ENCODE measurements around the gene PSMD5. TPM values are rescaled to one million over a fixed set of nuclear protein-coding genes. Genes with fewer than 3 reads are reported as not detected.

The PSMD5 gene
- total RNA-seq, 1 experiment from 2014 or later, result 20.4 TPM

GRCh38 chr9:120865809-120866208 is 23.1 kb upstream of the PSMD5 start:
- Histone ChIP-seq H3K36me3 (peaks cover 62% of the 10 kb centered on the region), H3K4me3 (no peak overlapping the region), H3K9me3 (no peaks in the 10 kb centered on the region)

GRCh38 chr9:120865176-120865575 is 22.5 kb upstream of the PSMD5 start:
- DNase-seq, result no peak
- no peaks in the 10 kb centered on the region for H3K27me3 ChIP-seq
- H3K36me3 ChIP-seq, result peaks cover 62% of the 10 kb centered on the region
- H3K9me3 ChIP-seq, result no peaks in the 10 kb centered on the region
- H3K4me3 ChIP-seq, result no peak overlapping the region

More at GRCh38 chr9:120865809-120866208, 23.1 kb upstream of the PSMD5 start:
- no peaks in the 10 kb centered on the region for H3K27me3 ChIP-seq
- DNase-seq, result no peak

GRCh38 chr9:120864719-120865118 is 22.0 kb upstream of the PSMD5 start:
- Histone ChIP-seq H3K36me3 (peaks cover 64% of the 10 kb centered on the region), H3K9me3 (no peaks in the 10 kb centered on the region), H3K27me3 (no peaks in the 10 kb centered on the region), H3K4me3 (no peak overlapping the region)
- no peak for DNase-seq

GRCh38 chr9:120863833-120864232 is 21.1 kb upstream of the PSMD5 start:
- Histone ChIP-seq H3K36me3 (peaks cover 62% of the 10 kb centered on the region), H3K27me3 (no peaks in the 10 kb centered on the region), H3K4me3 (no peak overlapping the region), H3K9me3 (no peaks in the 10 kb centered on the region)
- DNase-seq, result no peak

GRCh38 chr9:120862452-120862851 is 19.7 kb upstream of the PSMD5 start:
- no peak for DNase-seq
- Histone ChIP-seq H3K4me3 (no peak overlapping the region), H3K36me3 (peaks cover 68% of the 10 kb centered on the region), H3K27me3 (no peaks in the 10 kb centered on the region), H3K9me3 (no peaks in the 10 kb centered on the region)

GRCh38 chr9:120861935-120862334 is 19.2 kb upstream of the PSMD5 start:
- no peak overlapping the region for H3K4me3 ChIP-seq

GRCh38 chr9:120860083-120860482 is 17.4 kb upstream of the PSMD5 start:
- H3K9me3 ChIP-seq, result no peaks in the 10 kb centered on the region
- DNase-seq, result no peak
- no peak overlapping the region for H3K4me3 ChIP-seq
- H3K27me3 ChIP-seq, result no peaks in the 10 kb centered on the region
- peaks cover 52% of the 10 kb centered on the region for H3K36me3 ChIP-seq

More at GRCh38 chr9:120861935-120862334, 19.2 kb upstream of the PSMD5 start:
- no peak for DNase-seq
- Histone ChIP-seq H3K9me3 (no peaks in the 10 kb centered on the region), H3K36me3 (peaks cover 63% of the 10 kb centered on the region), H3K27me3 (no peaks in the 10 kb centered on the region)

GRCh38 chr9:120859361-120859760 is 16.6 kb upstream of the PSMD5 start:
- Histone ChIP-seq H3K9me3 (no peaks in the 10 kb centered on the region), H3K4me3 (no peak overlapping the region), H3K36me3 (peaks cover 54% of the 10 kb centered on the region), H3K27me3 (no peaks in the 10 kb centered on the region)
- no peak for DNase-seq

- DNase-seq, result no peak
- no peaks in the 10 kb centered on the region for H3K27me3 ChIP-seq
- H3K36me3 ChIP-seq, result peaks cover 58% of the 10 kb centered on the region
- H3K4me3 ChIP-seq, result no peak overlapping the region
- no peaks in the 10 kb centered on the region for H3K9me3 ChIP-seq
These were observed 15.2 kb upstream of the PSMD5 start for GRCh38 chr9:120857902-120858301.

GRCh38 chr9:120857481-120857880 is 14.8 kb upstream of the PSMD5 start:
- peaks cover 57% of the 10 kb centered on the region for H3K36me3 ChIP-seq
- no peaks in the 10 kb centered on the region for H3K27me3 ChIP-seq
- no peak overlapping the region for H3K4me3 ChIP-seq
- no peaks in the 10 kb centered on the region for H3K9me3 ChIP-seq
- no peak for DNase-seq

- H3K9me3 ChIP-seq, result no peaks in the 10 kb centered on the region
- no peaks in the 10 kb centered on the region for H3K27me3 ChIP-seq
- H3K36me3 ChIP-seq, result peaks cover 49% of the 10 kb centered on the region
- DNase-seq, result no peak
- no peak overlapping the region for H3K4me3 ChIP-seq
These were observed 14.0 kb upstream of the PSMD5 start for GRCh38 chr9:120856700-120857099.

- Histone ChIP-seq H3K9me3 (no peaks in the 10 kb centered on the region), H3K27me3 (no peaks in the 10 kb centered on the region), H3K36me3 (peaks cover 44% of the 10 kb centered on the region), H3K4me3 (no peak overlapping the region)
- DNase-seq, result no peak
These were observed 13.3 kb upstream of the PSMD5 start for GRCh38 chr9:120855827-120856670.

GRCh38 chr9:120854596-120855327 is 12.0 kb upstream of the PSMD5 start:
- Histone ChIP-seq H3K36me3 (peaks cover 31% of the 10 kb centered on the region), H3K9me3 (no peaks in the 10 kb centered on the region), H3K4me3 (no peak overlapping the region), H3K27me3 (no peaks in the 10 kb centered on the region)
- no peak for DNase-seq

GRCh38 chr9:120853198-120853597 is 10.5 kb upstream of the PSMD5 start:
- no peak for DNase-seq
- Histone ChIP-seq H3K36me3 (peaks cover 19% of the 10 kb centered on the region), H3K4me3 (no peak overlapping the region), H3K9me3 (no peaks in the 10 kb centered on the region), H3K27me3 (no peaks in the 10 kb centered on the region)

GRCh38 chr9:120852240-120853010 is 9.7 kb upstream of the PSMD5 start:
- no peaks in the 10 kb centered on the region for H3K9me3 ChIP-seq
- H3K4me3 ChIP-seq, result no peak overlapping the region
- H3K36me3 ChIP-seq, result peaks cover 12% of the 10 kb centered on the region
- H3K27me3 ChIP-seq, result no peaks in the 10 kb centered on the region
- no peak for DNase-seq

GRCh38 chr9:120851449-120851848 is 8.7 kb upstream of the PSMD5 start:
- Histone ChIP-seq H3K36me3 (peaks cover 9% of the 10 kb centered on the region; the same call in 1 of the 2 replicates), H3K27me3 (no peaks in the 10 kb centered on the region), H3K4me3 (no peak overlapping the region), H3K9me3 (no peaks in the 10 kb centered on the region)
- DNase-seq, result no peak

- no peak for DNase-seq
- Histone ChIP-seq H3K9me3 (no peaks in the 10 kb centered on the region), H3K27me3 (no peaks in the 10 kb centered on the region), H3K36me3 (peaks cover 7% of the 10 kb centered on the region; the same call in 1 of the 2 replicates), H3K4me3 (no peak overlapping the region)
These were observed 7.6 kb upstream of the PSMD5 start for GRCh38 chr9:120850315-120850714.

Data from MG63 (cell line).